SK-N-SH (cell line): ENCODE measurements around the gene PLEKHA4. TPM values are rescaled to one million over a fixed set of nuclear protein-coding genes. Genes with fewer than 3 reads are reported as not detected.

Experiments
- CTCF ChIA-PET: fragments of 300-600, 350-600 bp; formaldehyde crosslinking; extraction: SDS; loops from one replicate; lab custom pipeline; 2021; lab: Yijun Ruan, JAX
- POLR2A ChIA-PET: fragments of 350-600 bp; sonication (Branson Sonifier 250); formaldehyde crosslinking; extraction: SDS; loops from one replicate; lab custom pipeline; 2020; ENCODE audit warnings: antibody characterized with exemption, inconsistent platforms; lab: Yijun Ruan, JAX
- DNase-seq: peaks from one replicate; pipeline ENCODE4 v3.0.0; 2012
- H2AFZ ChIP-seq: fragments of 200-600 bp; sonication (generic); 2 replicates; pipeline ENCODE4 v1.8.1; 2016; ENCODE audit warnings: antibody characterized with exemption, mild to moderate bottlenecking, low read depth
- H3F3A ChIP-seq: fragments of 200-600 bp; sonication (generic); replicated peaks from 2 replicates; pipeline ENCODE3; 2016; ENCODE audit warnings: antibody characterized with exemption, mild to moderate bottlenecking; ENCODE audit not compliant: insufficient read depth
- H3K27ac ChIP-seq, 2 experiments: fragments of 200-500 bp in 1 of 2; fragments of 200-600 bp in 1 of 2; sonication (Bioruptor generic) in 1 of 2; sonication (generic), shearing (Covaris generic) in 1 of 2; 2 replicates each; pipeline versions ENCODE4 v1.5.1 to v1.6.1; 2014 to 2016; ENCODE audit warnings: low read depth in 2 of 2, inconsistent platforms in 1 of 2, low read length in 1 of 2, mild to moderate bottlenecking in 1 of 2, mixed read lengths in 1 of 2
- H3K27me3 ChIP-seq: fragments of 200-600 bp; sonication (generic), shearing (Covaris generic); 2 replicates; pipeline ENCODE4 v1.6.1; 2016; ENCODE audit warnings: mixed run types; ENCODE audit not compliant: insufficient read depth
- H3K36me3 ChIP-seq, 2 experiments: fragments of 200-500 bp in 1 of 2; fragments of 200-600 bp in 1 of 2; sonication (Bioruptor generic) in 1 of 2; sonication (generic) in 1 of 2; replicated peaks in 1 of 2; 2 replicates each; pipeline versions ENCODE3 to v1.5.1; 2014 to 2016; ENCODE audit warnings: low read length in 1 of 2, mild to moderate bottlenecking in 1 of 2; ENCODE audit not compliant: insufficient read depth in 2 of 2, control insufficient read depth in 1 of 2
- H3K4me1 ChIP-seq, 2 experiments: fragments of 200-500 bp in 1 of 2; fragments of 200-600 bp in 1 of 2; sonication (Bioruptor generic) in 1 of 2; sonication (generic), shearing (Covaris generic) in 1 of 2; 2 replicates each; pipeline versions ENCODE4 v1.5.1 to v1.6.1; 2014 to 2016; ENCODE audit warnings: low read depth in 1 of 2, low read length in 1 of 2, mixed run types in 1 of 2; ENCODE audit not compliant: insufficient read depth in 2 of 2, control insufficient read depth in 1 of 2
- H3K4me2 ChIP-seq: fragments of 200-600 bp; sonication (generic), shearing (Covaris generic); 2 replicates; pipeline ENCODE4 v1.6.1; 2017; ENCODE audit warnings: mixed run types
- H3K4me3 ChIP-seq, 2 experiments: fragments of 200-500 bp in 1 of 2; fragments of 200-600 bp in 1 of 2; sonication (Bioruptor generic) in 1 of 2; sonication (generic), shearing (Covaris generic) in 1 of 2; 2 replicates each; pipeline versions ENCODE4 v1.5.1 to v1.8.1; 2014 to 2016; ENCODE audit warnings: low read depth in 2 of 2, inconsistent platforms in 1 of 2, low read length in 1 of 2, mild to moderate bottlenecking in 1 of 2, mixed read lengths in 1 of 2, moderate library complexity in 1 of 2
- H3K79me2 ChIP-seq: fragments of 200-600 bp; sonication (generic); 2 replicates; pipeline ENCODE4 v1.8.1; 2017; ENCODE audit warnings: mild to moderate bottlenecking; ENCODE audit not compliant: insufficient read depth
- H3K9ac ChIP-seq: fragments of 200-600 bp; sonication (generic); 2 replicates; pipeline ENCODE4 v1.6.1; 2017; ENCODE audit warnings: mixed run types
- H3K9me2 ChIP-seq: fragments of 200-600 bp; sonication (generic); 2 replicates; pipeline ENCODE4 v1.6.1; 2017; ENCODE audit warnings: mixed run types
- H3K9me3 ChIP-seq: fragments of 200-600 bp; sonication (generic); 2 replicates; pipeline ENCODE4 v1.6.1; 2017; ENCODE audit warnings: mixed run types, mild to moderate bottlenecking, moderate library complexity
- H4K20me1 ChIP-seq: fragments of 200-600 bp; sonication (generic); 2 replicates; pipeline ENCODE4 v1.6.1; 2017; ENCODE audit warnings: mild to moderate bottlenecking, mixed run types; ENCODE audit not compliant: insufficient read depth
- CHD2 ChIP-seq: fragments of 150-350 bp; IDR thresholded peaks from 2 replicates; pipeline ENCODE4 v1.6.1; 2018; ENCODE audit warnings: low read length; ENCODE audit not compliant: partially characterized antibody
- CTCF ChIP-seq: fragments of 200-600 bp; sonication (generic); IDR thresholded peaks from 2 replicates; pipeline ENCODE4 v1.6.1; 2017; ENCODE audit warnings: antibody characterized with exemption, mild to moderate bottlenecking, moderate library complexity
- ELF1 ChIP-seq: IDR thresholded peaks from 2 replicates; pipeline ENCODE4 v1.4.0; 2012
- EZH2phosphoT487 ChIP-seq: fragments of 200-600 bp; sonication (generic); IDR thresholded peaks from 2 replicates; pipeline ENCODE4 v1.6.1; 2017; ENCODE audit warnings: low read depth, mixed run types, mild to moderate bottlenecking, antibody characterized with exemption, moderate library complexity, borderline replicate concordance
- FOXM1 ChIP-seq: IDR thresholded peaks from 2 replicates; pipeline ENCODE4 v1.4.0; 2012; ENCODE audit warnings: low read depth, mild to moderate bottlenecking
- GABPA ChIP-seq: IDR thresholded peaks from 2 replicates; pipeline ENCODE4 v1.4.0; 2012; ENCODE audit warnings: low read depth, mild to moderate bottlenecking
- IRF3 ChIP-seq: fragments of 150-350 bp; IDR thresholded peaks from 2 replicates; pipeline ENCODE4 v1.6.1; 2016; ENCODE audit warnings: mild to moderate bottlenecking, low read depth, low read length
- JUND ChIP-seq: IDR thresholded peaks from 2 replicates; pipeline ENCODE4 v1.4.0; 2012
- MAX ChIP-seq: IDR thresholded peaks from 2 replicates; pipeline ENCODE4 v1.4.0; 2012; ENCODE audit warnings: low read depth
- MEF2A ChIP-seq: IDR thresholded peaks from 2 replicates; pipeline ENCODE4 v1.4.0; 2012; ENCODE audit warnings: low read depth, borderline replicate concordance
- MXI1 ChIP-seq: IDR thresholded peaks from 2 replicates; pipeline ENCODE4 v1.6.1; 2012; ENCODE audit warnings: mild to moderate bottlenecking, low read depth, low read length, improper control_type of control experiment
- NRF1 ChIP-seq: IDR thresholded peaks from 2 replicates; pipeline ENCODE4 v1.6.1; 2012; ENCODE audit warnings: low read depth, mild to moderate bottlenecking, low read length
- RAD21 ChIP-seq: IDR thresholded peaks from 2 replicates; pipeline ENCODE4 v1.6.1; 2012; ENCODE audit warnings: mild to moderate bottlenecking, low read length
- REST ChIP-seq: IDR thresholded peaks from 2 replicates; pipeline ENCODE4 v1.6.1; 2012; ENCODE audit warnings: mild to moderate bottlenecking, low read depth, low read length, moderate library complexity
- RFX5 ChIP-seq: IDR thresholded peaks from 2 replicates; pipeline ENCODE4 v1.6.1; 2012; ENCODE audit warnings: mild to moderate bottlenecking, improper control_type of control experiment, low read length
- TCF12 ChIP-seq: IDR thresholded peaks from 2 replicates; pipeline ENCODE4 v1.4.0; 2012
- USF1 ChIP-seq: IDR thresholded peaks from 2 replicates; pipeline ENCODE4 v1.4.0; 2012; ENCODE audit warnings: low read depth, borderline replicate concordance
- USF2 ChIP-seq: fragments of 150-350 bp; IDR thresholded peaks from 2 replicates; pipeline ENCODE4 v1.6.1; 2017; ENCODE audit warnings: antibody characterized with exemption, low read length, low read depth, borderline replicate concordance
- YY1 ChIP-seq: IDR thresholded peaks from 2 replicates; pipeline ENCODE4 v1.4.0; 2012; ENCODE audit warnings: low read depth, mild to moderate bottlenecking
- ZBTB33 ChIP-seq: IDR thresholded peaks from 2 replicates; pipeline ENCODE4 v1.4.0; 2012; ENCODE audit warnings: low read depth, borderline replicate concordance
- WGBS: methylation state at CpG from one replicate; pipeline ENCODE4 v1.1.6; 2017; ENCODE audit warnings: low lambda C conversion rate; 5-methylcytosine and 5-hydroxymethylcytosine counted together
- polyA plus RNA-seq, 3 experiments: library from polyadenylated mRNA; depleted of rRNA; stranded (reverse); fragments of >200 nt; gene quantifications; 2 replicates each; pipeline ENCODE4 v1.2.3, GENCODE V29; 2012

PLEKHA4 gene
- polyA plus RNA-seq, 1 of the 3 experiments (the other 2 are of a cell fraction) = 5.6 TPM

GRCh38 chr19:48913114-48913889, 44.9 kb upstream of the PLEKHA4 start:
- Histone ChIP-seq H3F3A (no peaks in the 10 kb centered on the region), H3K9me3 (no peaks in the 10 kb centered on the region), H3K27ac (no peak overlapping the region), H3K79me2 (no peaks in the 10 kb centered on the region), H3K36me3 (peaks cover 24 to 41% of the 10 kb centered on the region in 2 experiments), H3K4me1 (no peaks in the 10 kb centered on the region), H3K9me2 (no peaks in the 10 kb centered on the region), H3K4me2 (no peak overlapping the region), H3K4me3 (no peak overlapping the region), H4K20me1 (no peaks in the 10 kb centered on the region)
- ChIA-PET POLR2A (no interaction called here), CTCF (no interaction called here)
- WGBS = 93% methylated on average over 7 of the region's 9 CpGs
- no peak for DNase-seq
- TF ChIP-seq CTCF = no peak
- TF ChIP-seq FOXM1 = no peak
- no peak for TF ChIP-seq RAD21
- TF ChIP-seq TCF12 = no peak
- no peak for TF ChIP-seq REST
- no peak for TF ChIP-seq EZH2phosphoT487
- TF ChIP-seq USF1 = no peak
- TF ChIP-seq ELF1 = no peak
- TF ChIP-seq YY1 = no peak
- TF ChIP-seq MAX = no peak
- TF ChIP-seq CHD2 = no peak
- no peak for TF ChIP-seq NRF1
- no peak for TF ChIP-seq IRF3
- no peak for TF ChIP-seq MEF2A
- no peak for TF ChIP-seq RFX5
- no peak for TF ChIP-seq USF2
- no peak for TF ChIP-seq GABPA
- no peak for TF ChIP-seq ZBTB33
- TF ChIP-seq MXI1 = no peak
- TF ChIP-seq JUND = no peak
- TF ChIP-seq, all 33 proteins: peak for 0
- Histone ChIP-seq H2AFZ (no peak overlapping the region), H3K9ac (no peak overlapping the region), H3K27me3 (no peaks in the 10 kb centered on the region)
